ENCODE data around the gene ZNF578.

The ZNF578 gene

DNA sequence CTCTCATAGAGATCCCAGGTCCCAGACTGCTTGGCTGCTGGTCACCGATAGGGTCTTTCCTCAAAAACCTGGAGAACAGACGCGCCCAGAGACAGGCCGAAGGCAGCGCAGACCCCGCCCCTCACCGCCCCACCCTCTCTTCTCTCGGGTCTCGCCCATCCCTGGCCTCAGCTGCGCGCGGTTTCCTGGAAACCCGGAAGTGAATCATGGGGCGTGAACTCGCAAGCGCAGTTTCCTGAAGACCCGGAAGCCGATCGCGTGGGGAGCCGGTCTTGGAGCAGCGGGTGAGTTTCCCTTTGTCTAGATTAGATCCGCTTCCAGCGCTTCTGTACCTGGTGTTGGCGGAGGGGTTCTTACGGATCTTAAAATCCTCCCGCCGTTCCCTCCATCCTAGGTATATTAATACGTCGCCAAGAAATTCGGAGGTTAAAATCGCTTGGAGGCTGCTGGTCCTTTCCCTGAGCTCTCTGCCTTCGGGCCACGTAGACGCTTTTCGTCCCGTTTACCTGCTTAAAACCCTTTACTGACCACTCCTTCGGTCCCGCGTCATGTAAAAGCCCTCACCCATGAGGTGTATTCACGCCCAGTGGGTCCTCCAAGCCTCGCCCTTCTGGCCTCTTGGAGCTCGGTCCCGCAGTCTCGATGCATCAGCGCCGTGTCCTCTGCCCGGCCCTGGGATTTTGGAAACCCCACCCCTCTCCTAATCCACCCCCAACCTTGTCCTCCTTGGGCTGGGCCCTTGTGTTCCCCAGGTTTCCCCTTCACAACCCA is at the start of gene ZNF578:
Gene ZNF578, plus strand, starts transcription at position 230 of the 771 bp plus-strand sequence. CDS start 48,293 bp downstream, outside the sequence.
- DNase-seq (ENCODE audit: low read depth, low spot score), result peak; percentile 89
- Histone ChIP-seq H3K27me3 (ENCODE audit: insufficient read depth, insufficient read length) (no peaks in the 10 kb centered on the region), H3K36me3 (ENCODE audit: insufficient read depth, insufficient read length, low read length) (peaks cover 41% of the 10 kb centered on the region), H3K9ac (ENCODE audit: insufficient read length, low read depth) (peak within 1 kb of the TSS; percentile 80), H3K4me1 (ENCODE audit: insufficient read depth, insufficient read length) (no peaks in the 10 kb centered on the region), H3K9me3 (ENCODE audit: insufficient read depth, low read length) (peaks cover 40% of the 10 kb centered on the region), H3K4me3 (ENCODE audit: insufficient read length, low read depth) (peak within 1 kb of the TSS; percentile 94)
- TF ChIP-seq ZNF274 (IDR thresholded peaks at IDR 0.05; ENCODE audit: low read depth, low read length) (no peak), YY1 (IDR thresholded peaks at IDR 0.05; ENCODE audit: insufficient read depth, insufficient read length) (no peak), SUZ12 (IDR thresholded peaks at IDR 0.05; ENCODE audit: extremely low read depth, insufficient read depth, insufficient read length) (no peak)

GRCh38 chr19:52410276-52410675 is 43.1 kb upstream of the ZNF578 start:
- H3K9me3 ChIP-seq (ENCODE audit: insufficient read depth, low read length), result peaks cover 57% of the 10 kb centered on the region
- TF ChIP-seq YY1 (IDR thresholded peaks at IDR 0.05; ENCODE audit: insufficient read depth, insufficient read length), result no peak
- TF ChIP-seq ZNF274 (IDR thresholded peaks at IDR 0.05; ENCODE audit: low read depth, low read length), result no peak
- TF ChIP-seq SUZ12 (IDR thresholded peaks at IDR 0.05; ENCODE audit: extremely low read depth, insufficient read depth, insufficient read length), result no peak
- DNase-seq (ENCODE audit: low read depth, low spot score), result no peak
- no peak overlapping the region for H3K9ac ChIP-seq (ENCODE audit: insufficient read length, low read depth)
- H3K4me1 ChIP-seq (ENCODE audit: insufficient read depth, insufficient read length), result no peaks in the 10 kb centered on the region
- no peak overlapping the region for H3K4me3 ChIP-seq (ENCODE audit: insufficient read length, low read depth)
- no peaks in the 10 kb centered on the region for H3K27me3 ChIP-seq (ENCODE audit: insufficient read depth, insufficient read length)
- H3K36me3 ChIP-seq (ENCODE audit: insufficient read depth, insufficient read length, low read length), result peaks cover 86% of the 10 kb centered on the region

- TF ChIP-seq ZNF274 (IDR thresholded peaks at IDR 0.05; ENCODE audit: low read depth, low read length) (peak; percentile 41; the same call in 1 of the 2 replicates), SUZ12 (IDR thresholded peaks at IDR 0.05; ENCODE audit: extremely low read depth, insufficient read depth, insufficient read length) (no peak)
Measured at GRCh38 chr19:52415711-52416110, 37.6 kb upstream of the ZNF578 start.

DNA sequence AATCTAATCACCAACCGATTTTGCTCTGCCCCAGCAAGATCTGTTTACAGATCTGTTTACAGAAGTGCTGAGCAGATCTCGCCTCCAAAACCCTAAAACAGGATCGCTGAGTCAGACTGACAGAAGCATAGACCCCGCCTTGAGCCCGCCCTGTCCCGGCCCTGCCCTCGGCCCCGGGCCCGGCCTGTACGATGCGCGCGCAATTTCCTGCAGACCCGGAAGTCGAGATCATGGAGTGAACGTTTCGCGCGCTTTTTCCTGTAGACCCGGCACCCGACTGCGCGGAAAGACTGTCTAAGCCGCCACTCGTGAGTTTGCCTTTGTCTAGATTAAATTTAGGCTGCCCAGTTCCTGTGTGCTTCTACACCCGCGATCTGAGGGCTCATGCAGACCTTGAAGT is 24.4 kb upstream of the ZNF578 start, which contains the start of gene ZNF534:
Gene ZNF534, plus strand, starts transcription at position 212 of the 400 bp plus-strand sequence. CDS start 2,327 bp downstream, outside the sequence.
- no peak for TF ChIP-seq YY1 (IDR thresholded peaks at IDR 0.05; ENCODE audit: insufficient read depth, insufficient read length)
- TF ChIP-seq SUZ12 (IDR thresholded peaks at IDR 0.05; ENCODE audit: extremely low read depth, insufficient read depth, insufficient read length), result no peak
- no peak for TF ChIP-seq ZNF274 (IDR thresholded peaks at IDR 0.05; ENCODE audit: low read depth, low read length)
- no peaks in the 10 kb centered on the region for H3K36me3 ChIP-seq (ENCODE audit: insufficient read depth, insufficient read length, low read length)
- no peaks in the 10 kb centered on the region for H3K4me1 ChIP-seq (ENCODE audit: insufficient read depth, insufficient read length)
- no peak within 1 kb of the TSS for H3K4me3 ChIP-seq (ENCODE audit: insufficient read length, low read depth)
- H3K9ac ChIP-seq (ENCODE audit: insufficient read length, low read depth), result no peak within 1 kb of the TSS
- H3K9me3 ChIP-seq (ENCODE audit: insufficient read depth, low read length), result no peaks in the 10 kb centered on the region; the same call in 1 of the 2 replicates
- H3K27me3 ChIP-seq (ENCODE audit: insufficient read depth, insufficient read length), result no peaks in the 10 kb centered on the region
- no peak for DNase-seq (ENCODE audit: low read depth, low spot score)

More at GRCh38 chr19:52415711-52416110, 37.6 kb upstream of the ZNF578 start:
- Histone ChIP-seq H3K36me3 (ENCODE audit: insufficient read depth, insufficient read length, low read length) (peaks cover 42% of the 10 kb centered on the region), H3K9ac (ENCODE audit: insufficient read length, low read depth) (no peak overlapping the region), H3K4me1 (ENCODE audit: insufficient read depth, insufficient read length) (no peaks in the 10 kb centered on the region), H3K4me3 (ENCODE audit: insufficient read length, low read depth) (no peak overlapping the region), H3K9me3 (ENCODE audit: insufficient read depth, low read length) (peaks cover 69% of the 10 kb centered on the region), H3K27me3 (ENCODE audit: insufficient read depth, insufficient read length) (no peaks in the 10 kb centered on the region)
- no peak for DNase-seq (ENCODE audit: low read depth, low spot score)

DNA sequence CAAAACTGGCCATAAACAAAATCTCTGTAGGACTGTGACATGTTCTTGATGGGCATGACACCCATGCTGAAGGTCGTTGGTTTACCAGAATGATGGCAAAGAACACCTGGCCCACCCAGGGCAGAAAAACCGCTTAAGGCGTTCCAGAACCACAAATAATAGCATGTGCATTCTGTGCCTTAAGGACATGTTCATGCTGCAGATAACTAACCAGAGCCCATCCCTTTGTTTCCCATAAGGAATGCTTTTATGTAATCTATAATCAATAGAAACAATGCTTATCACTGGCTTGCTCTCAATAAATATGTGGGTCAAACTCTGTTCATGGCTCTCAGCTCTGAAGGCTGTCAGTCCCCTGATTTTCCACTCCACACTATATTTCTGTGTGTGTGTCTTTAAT is 11.2 kb upstream of the ZNF578 start:
- Histone ChIP-seq H3K9me3 (ENCODE audit: insufficient read depth, low read length) (peaks cover 18% of the 10 kb centered on the region; the same call in 1 of the 2 replicates), H3K4me1 (ENCODE audit: insufficient read depth, insufficient read length) (no peaks in the 10 kb centered on the region), H3K36me3 (ENCODE audit: insufficient read depth, insufficient read length, low read length) (no peaks in the 10 kb centered on the region), H3K4me3 (ENCODE audit: insufficient read length, low read depth) (no peak overlapping the region), H3K9ac (ENCODE audit: insufficient read length, low read depth) (no peak overlapping the region), H3K27me3 (ENCODE audit: insufficient read depth, insufficient read length) (no peaks in the 10 kb centered on the region)
- no peak for TF ChIP-seq SUZ12 (IDR thresholded peaks at IDR 0.05; ENCODE audit: extremely low read depth, insufficient read depth, insufficient read length)
- TF ChIP-seq ZNF274 (IDR thresholded peaks at IDR 0.05; ENCODE audit: low read depth, low read length), result no peak
- no peak for TF ChIP-seq YY1 (IDR thresholded peaks at IDR 0.05; ENCODE audit: insufficient read depth, insufficient read length)
- DNase-seq (ENCODE audit: low read depth, low spot score), result no peak

DNA sequence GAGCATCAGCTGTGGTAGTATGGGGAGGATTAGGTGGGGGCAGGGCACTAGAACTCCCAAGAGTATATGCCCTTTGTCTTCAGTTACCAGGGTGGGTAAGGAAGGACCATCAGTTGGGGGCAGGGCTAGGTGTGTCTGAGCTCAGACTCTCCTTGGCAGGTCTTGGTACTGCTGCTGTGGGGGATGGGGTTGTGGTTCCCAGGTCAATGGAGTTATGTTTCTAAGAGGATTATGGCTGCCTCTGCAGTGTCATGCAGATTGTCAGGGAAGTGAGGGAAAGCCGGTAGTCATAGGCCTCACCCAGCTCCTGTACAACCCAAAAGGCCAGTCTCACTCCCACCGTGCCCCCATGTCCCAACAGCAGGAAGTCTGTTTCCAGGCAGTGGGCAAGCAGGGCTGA is 8.8 kb upstream of the ZNF578 start:
- Histone ChIP-seq H3K36me3 (ENCODE audit: insufficient read depth, insufficient read length, low read length) (no peaks in the 10 kb centered on the region), H3K9me3 (ENCODE audit: insufficient read depth, low read length) (peaks cover 14% of the 10 kb centered on the region; the same call in 1 of the 2 replicates), H3K4me1 (ENCODE audit: insufficient read depth, insufficient read length) (no peaks in the 10 kb centered on the region), H3K9ac (ENCODE audit: insufficient read length, low read depth) (no peak overlapping the region), H3K4me3 (ENCODE audit: insufficient read length, low read depth) (no peak overlapping the region), H3K27me3 (ENCODE audit: insufficient read depth, insufficient read length) (no peaks in the 10 kb centered on the region)
- peak; percentile 57 for DNase-seq (ENCODE audit: low read depth, low spot score)
- TF ChIP-seq YY1 (IDR thresholded peaks at IDR 0.05; ENCODE audit: insufficient read depth, insufficient read length) (no peak), SUZ12 (IDR thresholded peaks at IDR 0.05; ENCODE audit: extremely low read depth, insufficient read depth, insufficient read length) (no peak), ZNF274 (IDR thresholded peaks at IDR 0.05; ENCODE audit: low read depth, low read length) (no peak)

GRCh38 chr19:52451241-52451640 is 2.1 kb upstream of the ZNF578 start:
- no peak for DNase-seq (ENCODE audit: low read depth, low spot score)
- no peak overlapping the region for H3K9ac ChIP-seq (ENCODE audit: insufficient read length, low read depth)
- H3K36me3 ChIP-seq (ENCODE audit: insufficient read depth, insufficient read length, low read length), result peaks cover 20% of the 10 kb centered on the region
- no peak overlapping the region for H3K4me3 ChIP-seq (ENCODE audit: insufficient read length, low read depth)
- H3K9me3 ChIP-seq (ENCODE audit: insufficient read depth, low read length), result peaks cover 28% of the 10 kb centered on the region
- H3K4me1 ChIP-seq (ENCODE audit: insufficient read depth, insufficient read length), result no peaks in the 10 kb centered on the region
- no peak for TF ChIP-seq SUZ12 (IDR thresholded peaks at IDR 0.05; ENCODE audit: extremely low read depth, insufficient read depth, insufficient read length)
- TF ChIP-seq ZNF274 (IDR thresholded peaks at IDR 0.05; ENCODE audit: low read depth, low read length), result no peak
- TF ChIP-seq YY1 (IDR thresholded peaks at IDR 0.05; ENCODE audit: insufficient read depth, insufficient read length), result no peak
- H3K27me3 ChIP-seq (ENCODE audit: insufficient read depth, insufficient read length), result no peaks in the 10 kb centered on the region

All from NT2/D1 (cell line).